A673 (cell line): Measurements from ENCODE around the gene CSTF1. TPM values are rescaled to one million over a fixed set of nuclear protein-coding genes. Genes with fewer than 3 reads are reported as not detected.
"Not testable (repeated sequence)": the region's sequence is repeated elsewhere in the genome, so short reads cannot be mapped to it uniquely, and the experiment has no call there.

Source experiments
- BruUV-seq: library from RNA; stranded (reverse); fragments of 400-500 nt; replicated peaks from 2 replicates; lab custom pipeline; 2021; lab: Mats Ljungman, UMichigan
- CTCF ChIA-PET: fragments of 300-600 bp; sonication (Branson Sonifier 250); formaldehyde crosslinking; loops from one replicate; lab custom pipeline; 2022; ENCODE audit warnings: antibody characterized with exemption; lab: Charles Lee
- POLR2A ChIA-PET: fragments of 300-600 bp; sonication (Branson Sonifier 250); formaldehyde crosslinking; loops from one replicate; lab custom pipeline; 2022; ENCODE audit warnings: antibody characterized with exemption; ENCODE audit not compliant: low non-redundant PET; lab: Charles Lee
- DNase-seq: peaks from one replicate; pipeline ENCODE4 v3.0.0-alpha.2; 2015; ENCODE audit warnings: low spot score
- H3K27ac ChIP-seq: fragments of 200-600 bp; sonication (generic); 2 replicates; pipeline ENCODE4 v1.5.1; 2016; ENCODE audit warnings: mixed run types, low read depth, mild to moderate bottlenecking, mixed read lengths, antibody characterized with exemption, low read length; ENCODE audit not compliant: poor library complexity, severe bottlenecking
- H3K27me3 ChIP-seq: fragments of 200-600 bp; sonication (generic); replicated peaks from 2 replicates; pipeline ENCODE4 v1.6.1; 2017; ENCODE audit warnings: mixed run types, low read depth, mild to moderate bottlenecking, mixed read lengths, antibody characterized with exemption, low read length; ENCODE audit not compliant: insufficient read depth, poor library complexity
- H3K36me3 ChIP-seq: fragments of 200-600 bp; sonication (generic); 2 replicates; pipeline ENCODE4 v1.6.1; 2016; ENCODE audit warnings: mixed run types, mild to moderate bottlenecking, mixed read lengths, antibody characterized with exemption, low read length; ENCODE audit not compliant: insufficient read depth, poor library complexity, severe bottlenecking
- H3K4me1 ChIP-seq: fragments of 200-600 bp; sonication (generic); 2 replicates; pipeline ENCODE4 v1.6.1; 2017; ENCODE audit warnings: mixed run types, mild to moderate bottlenecking, mixed read lengths, antibody characterized with exemption, low read length; ENCODE audit not compliant: insufficient read depth, poor library complexity, severe bottlenecking
- H3K4me3 ChIP-seq: fragments of 200-600 bp; sonication (generic); 2 replicates; pipeline ENCODE4 v1.5.1; 2016; ENCODE audit warnings: low read depth, mixed run types, mild to moderate bottlenecking, mixed read lengths, low read length; ENCODE audit not compliant: poor library complexity, severe bottlenecking
- H3K9me3 ChIP-seq: fragments of 200-600 bp; sonication (generic); 2 replicates; pipeline ENCODE4 v1.6.1; 2016; ENCODE audit warnings: mixed run types, low read depth, mild to moderate bottlenecking, mixed read lengths, antibody characterized with exemption, low read length; ENCODE audit not compliant: poor library complexity, severe bottlenecking
- EZH2 ChIP-seq: fragments of 200-600 bp; sonication (generic); IDR thresholded peaks from 2 replicates; pipeline ENCODE4 v1.6.1; 2017; ENCODE audit warnings: borderline replicate concordance, low read depth, mild to moderate bottlenecking, mixed read lengths, antibody characterized with exemption, low read length; ENCODE audit not compliant: poor library complexity, severe bottlenecking
- intact Hi-C: fragments of 100-400 bp; cut with micrococcal nuclease; formaldehyde crosslinking; loops from one replicate; pipeline ENCODE4 v1.10.0; 2022; ENCODE audit not compliant: unreplicated experiment
- total RNA-seq: library from RNA; stranded (reverse); gene quantifications from 2 replicates; pipeline ENCODE4 v1.2.3, GENCODE V29; 2021
- TF ChIP-seq, protein P1 (sequence below): fragments of 300-800, 200-600 bp; sonication (generic); conservative IDR thresholded peaks from 2 replicates; pipeline ENCODE4 v1.5.1; 2017; ENCODE audit warnings: low read depth, mild to moderate bottlenecking, antibody characterized with exemption, low read length, moderate library complexity, mixed read lengths

The CSTF1 gene
- total RNA-seq, 1 experiment from 2014 or later, result 58.2 TPM

DNA sequence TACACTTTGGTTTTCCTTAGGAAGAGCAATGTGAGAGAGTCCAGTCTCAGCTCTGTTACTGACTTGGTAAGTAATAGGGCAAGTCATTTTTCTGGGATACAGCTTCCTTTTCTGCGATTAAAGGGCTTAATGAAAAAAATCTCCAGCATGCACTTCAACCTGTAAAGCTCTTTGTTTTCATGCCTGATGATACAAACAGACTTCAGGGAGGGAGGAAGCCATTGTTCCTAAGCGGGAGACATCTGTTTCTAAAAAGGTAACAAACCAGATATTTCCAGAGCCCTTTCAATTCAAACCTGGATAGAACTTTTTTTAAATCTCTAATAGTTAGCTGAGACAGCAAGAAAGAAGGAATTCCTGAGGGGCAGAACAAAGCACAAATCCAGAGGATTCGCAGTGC, 14.5 kb downstream of the CSTF1 start:
- intact Hi-C loops, result no loop called here
- no TSS peak for BruUV-seq
- DNase-seq, result no peak
- Histone ChIP-seq H3K9me3 (no peaks in the 10 kb centered on the region), H3K4me1 (no peaks in the 10 kb centered on the region), H3K27me3 (no peaks in the 10 kb centered on the region), H3K36me3 (peaks cover 59% of the 10 kb centered on the region), H3K27ac (no peak overlapping the region), H3K4me3 (no peak overlapping the region)
- POLR2A ChIA-PET, result no interaction called here
- CTCF ChIA-PET, result no interaction called here
- no peak for TF ChIP-seq EZH2
- TF ChIP-seq, protein P1, sequence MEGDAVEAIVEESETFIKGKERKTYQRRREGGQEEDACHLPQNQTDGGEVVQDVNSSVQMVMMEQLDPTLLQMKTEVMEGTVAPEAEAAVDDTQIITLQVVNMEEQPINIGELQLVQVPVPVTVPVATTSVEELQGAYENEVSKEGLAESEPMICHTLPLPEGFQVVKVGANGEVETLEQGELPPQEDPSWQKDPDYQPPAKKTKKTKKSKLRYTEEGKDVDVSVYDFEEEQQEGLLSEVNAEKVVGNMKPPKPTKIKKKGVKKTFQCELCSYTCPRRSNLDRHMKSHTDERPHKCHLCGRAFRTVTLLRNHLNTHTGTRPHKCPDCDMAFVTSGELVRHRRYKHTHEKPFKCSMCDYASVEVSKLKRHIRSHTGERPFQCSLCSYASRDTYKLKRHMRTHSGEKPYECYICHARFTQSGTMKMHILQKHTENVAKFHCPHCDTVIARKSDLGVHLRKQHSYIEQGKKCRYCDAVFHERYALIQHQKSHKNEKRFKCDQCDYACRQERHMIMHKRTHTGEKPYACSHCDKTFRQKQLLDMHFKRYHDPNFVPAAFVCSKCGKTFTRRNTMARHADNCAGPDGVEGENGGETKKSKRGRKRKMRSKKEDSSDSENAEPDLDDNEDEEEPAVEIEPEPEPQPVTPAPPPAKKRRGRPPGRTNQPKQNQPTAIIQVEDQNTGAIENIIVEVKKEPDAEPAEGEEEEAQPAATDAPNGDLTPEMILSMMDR, result no peak

DNA sequence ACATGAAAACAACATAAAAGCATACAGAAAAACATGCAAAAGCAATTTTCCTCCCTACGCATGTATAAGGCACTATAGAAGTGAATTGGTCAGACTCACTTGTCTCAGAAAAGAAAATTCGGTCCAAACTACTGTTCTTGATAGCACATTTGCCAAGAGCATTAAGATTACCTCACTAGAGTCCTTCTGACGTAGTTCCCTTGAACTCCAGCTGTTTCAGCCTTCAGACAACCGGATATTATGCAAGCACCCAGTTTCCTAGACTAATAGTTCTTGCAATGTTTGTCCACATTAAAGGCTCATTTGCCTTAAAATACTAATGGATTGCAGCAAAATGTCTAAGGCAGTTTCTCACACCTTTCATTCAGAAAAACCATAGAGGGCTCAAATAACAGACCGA, 17.1 kb downstream of the CSTF1 start:
- Histone ChIP-seq H3K4me3 (no peak overlapping the region), H3K27ac (peak overlapping the region; percentile 27), H3K4me1 (no peaks in the 10 kb centered on the region), H3K36me3 (peaks cover 34% of the 10 kb centered on the region), H3K27me3 (no peaks in the 10 kb centered on the region), H3K9me3 (no peaks in the 10 kb centered on the region)
- TF ChIP-seq EZH2, result no peak
- TF ChIP-seq, protein P1, result no peak
- intact Hi-C loops, result no loop called here
- POLR2A ChIA-PET, result no interaction called here
- BruUV-seq, result no TSS peak
- DNase-seq, result peak; percentile 50
- CTCF ChIA-PET, result no interaction called here

DNA sequence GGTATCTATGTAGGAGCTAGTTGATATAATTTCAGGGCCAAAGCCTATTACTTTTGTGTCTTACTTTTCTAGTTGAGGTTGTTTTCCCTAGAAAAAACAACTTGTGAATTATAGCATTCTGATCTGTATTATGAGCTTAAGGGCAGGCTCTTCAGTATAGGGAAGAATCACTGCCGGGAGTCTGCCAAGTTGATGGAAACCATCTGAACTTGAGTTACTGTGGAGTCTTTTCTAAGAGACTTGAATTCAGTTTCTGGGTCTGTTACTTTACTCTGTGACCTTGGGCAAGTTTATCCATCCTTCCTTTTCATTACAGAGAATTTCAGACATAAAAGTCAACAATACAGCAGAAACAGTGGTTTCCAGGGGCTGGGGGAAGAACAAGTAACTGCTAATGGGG, 17.5 kb downstream of the CSTF1 start:
- H3K9me3 ChIP-seq, result no peaks in the 10 kb centered on the region
- peak overlapping the region; percentile 27 for H3K27ac ChIP-seq
- POLR2A ChIA-PET, result no interaction called here
- DNase-seq, result no peak
- no peak for TF ChIP-seq EZH2
- TF ChIP-seq, protein P1, result no peak
- H3K4me3 ChIP-seq, result no peak overlapping the region
- intact Hi-C loops, result no loop called here
- no peaks in the 10 kb centered on the region for H3K4me1 ChIP-seq
- peaks cover 30% of the 10 kb centered on the region for H3K36me3 ChIP-seq
- no peaks in the 10 kb centered on the region for H3K27me3 ChIP-seq
- CTCF ChIA-PET, result no interaction called here
- BruUV-seq, result no TSS peak

DNA sequence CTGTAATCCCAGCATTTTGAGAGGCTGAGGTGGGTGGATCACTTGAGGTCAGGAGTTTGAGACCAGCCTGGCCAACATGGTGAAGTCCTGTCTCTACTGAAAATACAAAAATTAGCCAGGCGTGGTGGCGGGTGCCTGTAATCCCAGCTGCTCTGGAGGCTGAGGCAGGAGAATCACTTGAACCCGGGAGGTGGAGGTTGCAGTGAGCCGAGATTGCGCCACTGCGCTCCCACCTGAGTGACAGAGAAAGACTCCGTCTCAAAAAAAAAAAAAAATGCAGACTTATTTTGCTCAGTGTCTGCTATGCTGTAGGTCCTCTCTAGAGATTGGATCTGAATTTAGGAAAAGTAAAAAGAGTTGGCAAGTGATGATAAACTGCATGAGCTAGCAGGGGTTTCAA, 18.8 kb downstream of the CSTF1 start:
- H3K4me1 ChIP-seq, H3K9me3 ChIP-seq, intact Hi-C loops, CTCF ChIA-PET, BruUV-seq, H3K4me3 ChIP-seq, H3K27me3 ChIP-seq, DNase-seq, H3K27ac ChIP-seq, POLR2A ChIA-PET: not testable (repeated sequence)
- H3K36me3 ChIP-seq, result peaks cover 18% of the 10 kb centered on the region
